ENCODE results near the gene EPN2.

GRCh38 chr17:19375732-19376131 lies 138.6 kb downstream of the EPN2 start:
- TF ChIP-seq CTCF (conservative IDR thresholded peaks at IDR 0.05 in 1 of 2, IDR thresholded peaks at IDR 0.05 in 1 of 2; ENCODE audit: low read depth in 1 of 2, low read length in 2 of 2) (no peak), EZH2 (IDR thresholded peaks at IDR 0.05; ENCODE audit: low read length, missing control alignments) (no peak)
